GM21576 (cell line): Measurements from ENCODE around the gene C15orf40.
A peak's percentile ranks its signal among the peaks of the same experiment; 100 is the strongest.
"Not testable (repeated sequence)": the region's sequence is repeated elsewhere in the genome, so short reads cannot be mapped to it uniquely, and the experiment has no call there.

Experiments
- ATAC-seq: cut with Tn5 transposase; IDR thresholded peaks from one replicate; pipeline ENCODE4 v1.9.1; 2021; ENCODE audit warnings: mild to moderate bottlenecking, moderate library complexity; ENCODE audit not compliant: unreplicated experiment

The C15orf40 gene

GRCh38 chr15:82952158-82953081, 59.0 kb downstream of the C15orf40 start, which contains the start of gene HOMER2:
HOMER2 (minus strand) TSS chr15:82952720; CDS start chr15:82952535, 185 bp downstream.
- no peak for ATAC-seq

- no peak for ATAC-seq
Measured at GRCh38 chr15:82951472-82952157, 59.8 kb downstream of the C15orf40 start.

GRCh38 chr15:82950746-82951370, 60.6 kb downstream of the C15orf40 start:
- peak; percentile 66 for ATAC-seq

DNA sequence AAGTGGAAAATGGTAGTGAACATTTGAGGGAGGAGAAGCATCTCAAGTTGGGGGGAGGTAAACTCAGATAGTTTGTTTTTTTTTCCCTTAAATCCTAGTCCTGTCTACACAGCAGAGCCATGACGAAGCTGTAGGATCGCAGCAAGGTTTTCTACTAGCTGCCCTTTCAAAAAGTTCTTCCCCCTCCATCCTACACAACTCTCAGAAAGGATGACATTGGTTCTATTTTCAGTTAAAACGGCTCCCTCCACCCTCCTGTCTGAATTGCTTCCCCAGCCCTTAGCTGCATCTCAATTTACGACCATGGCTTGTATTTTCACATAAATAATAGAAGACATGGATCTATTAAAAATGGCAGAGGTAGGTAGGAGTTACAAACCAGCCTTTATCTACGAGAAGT, 61.1 kb downstream of the C15orf40 start:
- ATAC-seq: peak; percentile 31

DNA sequence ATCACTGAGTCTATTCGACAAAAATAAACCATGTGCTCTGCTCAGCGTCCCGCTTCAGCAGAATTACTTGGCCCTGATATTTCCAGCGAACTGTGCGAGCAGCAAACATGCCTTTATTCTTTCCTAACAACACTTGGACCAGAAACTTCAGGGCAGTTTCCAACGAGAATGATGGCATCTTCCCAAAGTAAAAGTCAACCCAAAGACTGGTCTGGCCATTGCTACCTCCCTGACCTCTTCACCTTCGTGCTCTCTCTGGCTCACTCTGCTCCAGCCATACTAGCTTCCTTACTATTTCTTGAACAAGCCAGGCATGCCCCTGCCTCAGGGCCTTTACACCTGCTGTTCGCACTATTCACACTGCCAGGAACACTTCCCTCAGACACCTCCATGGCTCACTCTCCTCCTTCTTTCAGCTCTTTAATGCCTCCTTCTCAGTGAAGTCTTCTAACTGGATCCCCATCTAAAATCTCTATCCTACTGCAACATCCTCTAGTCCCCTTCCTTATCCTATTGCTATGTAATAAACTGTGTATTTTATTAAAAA, 65.2 kb downstream of the C15orf40 start:
- no peak for ATAC-seq

GRCh38 chr15:82945326-82945725, 66.1 kb downstream of the C15orf40 start:
- no peak for ATAC-seq

- no peak for ATAC-seq
Measured at GRCh38 chr15:82944821-82945220, 66.6 kb downstream of the C15orf40 start.

GRCh38 chr15:82944056-82944455, 67.4 kb downstream of the C15orf40 start:
- no peak for ATAC-seq

DNA sequence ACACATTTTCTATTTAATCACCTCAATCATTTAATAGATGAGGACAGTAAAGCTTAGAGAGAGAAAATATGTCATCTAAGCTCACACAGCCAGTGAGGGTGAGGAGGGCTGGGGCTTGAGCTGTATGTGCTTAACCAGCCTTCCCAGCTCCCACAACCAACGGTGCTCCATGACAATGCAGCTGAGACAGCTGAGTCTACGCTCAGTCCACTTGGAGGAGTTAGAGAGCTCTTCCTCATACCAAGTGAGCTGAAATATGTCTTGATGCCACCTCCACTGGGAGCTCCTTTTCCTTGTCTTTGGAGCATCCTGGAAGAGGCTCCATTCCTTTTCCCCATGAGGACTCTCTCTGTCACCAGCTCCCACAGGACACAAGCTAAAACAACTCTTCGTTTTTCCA, 68.3 kb downstream of the C15orf40 start:
- no peak for ATAC-seq

DNA sequence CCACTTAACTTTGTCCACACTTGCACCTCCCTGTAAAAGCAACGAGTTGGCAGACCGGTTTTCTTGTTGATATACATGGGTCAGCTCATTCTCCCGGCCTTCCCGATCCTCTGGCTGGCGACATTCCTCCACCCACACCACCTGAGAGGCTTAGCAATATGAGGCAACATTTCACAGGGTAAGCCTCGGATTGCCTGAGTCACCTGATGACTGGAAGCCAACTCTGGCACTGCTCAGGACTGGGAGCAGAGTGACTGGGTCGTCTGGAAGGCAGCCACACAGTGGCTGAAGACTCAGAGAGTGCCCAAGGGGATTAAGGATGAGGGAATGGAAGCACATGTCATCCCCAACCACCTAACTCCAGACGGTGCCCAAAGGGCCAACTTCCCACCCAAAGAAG, 68.7 kb downstream of the C15orf40 start:
- ATAC-seq: no peak

- not testable (repeated sequence) for ATAC-seq
Measured at GRCh38 chr15:82939678-82940077, 71.8 kb downstream of the C15orf40 start.
